ENCODE data around the gene TSNAX.
"Not testable (repeated sequence)": the region's sequence is repeated elsewhere in the genome, so short reads cannot be mapped to it uniquely, and the experiment has no call there.

TSNAX gene

DNA sequence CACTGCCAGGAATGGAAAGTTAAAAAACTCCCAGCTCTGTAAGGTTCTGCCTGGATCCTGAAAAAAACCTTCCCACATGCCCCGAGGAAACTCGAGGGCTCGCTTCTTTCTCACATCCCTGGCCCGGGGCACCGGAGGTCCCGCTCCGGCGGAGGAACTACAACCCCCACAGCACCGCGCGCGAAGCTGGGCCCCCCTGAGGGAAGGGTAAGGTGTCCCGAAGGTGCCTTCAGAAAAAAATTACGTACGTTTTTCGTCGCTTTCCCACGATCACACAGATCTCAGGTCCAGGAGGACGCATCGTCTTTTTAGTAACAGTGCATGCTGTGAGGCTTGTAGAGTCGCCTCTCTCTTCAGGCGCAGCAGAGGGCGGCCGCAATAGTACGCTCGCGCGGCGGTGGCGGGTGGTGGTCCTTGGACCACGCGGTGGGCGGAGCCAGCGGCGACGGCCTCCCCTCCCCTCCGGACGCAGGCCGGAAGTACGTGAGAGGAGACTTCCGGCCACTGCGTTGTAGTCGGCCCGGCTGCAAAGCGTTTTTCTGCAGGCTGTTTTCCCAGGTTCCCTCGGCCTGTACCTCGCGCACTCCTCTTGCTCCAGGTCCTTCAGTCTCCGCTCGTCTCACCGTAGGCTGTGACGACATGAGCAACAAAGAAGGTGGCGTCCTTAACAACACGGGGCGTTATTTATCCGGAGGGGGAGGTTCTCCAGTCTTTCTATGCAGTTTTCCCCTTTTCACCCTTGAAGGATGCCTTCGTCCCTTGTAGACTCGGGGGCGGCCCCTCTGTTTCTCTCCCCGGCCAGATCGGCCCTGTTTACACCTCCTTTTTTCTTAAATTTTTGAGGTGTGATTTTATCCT lies at the start of gene TSNAX:
TSS of gene TSNAX (plus strand) at position 498 of the 858 bp plus-strand sequence. CDS start at position 640, 142 bp downstream.
- in situ Hi-C loops (cut with MboI; ENCODE audit: low sequenced_read_pairs), result no loop called here

- in situ Hi-C loops (cut with MboI; ENCODE audit: low sequenced_read_pairs), result no loop called here
Measured at GRCh38 chr1:231478811-231479210, 49.7 kb upstream of the TSNAX start.

DNA sequence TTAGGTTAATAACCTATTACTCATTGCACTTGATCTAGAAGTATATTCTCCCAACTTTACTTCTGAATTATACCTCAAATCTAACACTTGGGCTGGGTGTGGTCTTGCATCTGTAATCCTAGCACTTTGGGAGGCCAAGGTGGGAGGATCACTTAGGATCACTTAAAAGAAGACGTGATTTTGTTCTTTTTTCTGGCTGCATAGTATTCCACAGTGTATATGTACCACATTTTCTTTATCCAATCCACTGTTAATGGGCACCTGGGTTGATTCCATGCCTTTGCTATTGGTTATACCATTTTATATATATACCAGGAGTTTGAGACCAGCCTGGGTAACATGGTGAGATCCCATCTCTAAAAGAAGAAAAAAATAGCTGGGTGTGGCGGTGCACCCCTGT lies 48.5 kb upstream of the TSNAX start:
- in situ Hi-C loops (cut with MboI; ENCODE audit: low sequenced_read_pairs), result no loop called here

GRCh38 chr1:231481289-231481688 lies 47.2 kb upstream of the TSNAX start:
- in situ Hi-C loops (cut with MboI; ENCODE audit: low sequenced_read_pairs), result no loop called here

GRCh38 chr1:231485029-231485784 lies 43.3 kb upstream of the TSNAX start:
- in situ Hi-C loops (cut with MboI; ENCODE audit: low sequenced_read_pairs), result no loop called here

- in situ Hi-C loops (cut with MboI; ENCODE audit: low sequenced_read_pairs), result no loop called here
Measured at GRCh38 chr1:231487019-231487418, 41.5 kb upstream of the TSNAX start.

DNA sequence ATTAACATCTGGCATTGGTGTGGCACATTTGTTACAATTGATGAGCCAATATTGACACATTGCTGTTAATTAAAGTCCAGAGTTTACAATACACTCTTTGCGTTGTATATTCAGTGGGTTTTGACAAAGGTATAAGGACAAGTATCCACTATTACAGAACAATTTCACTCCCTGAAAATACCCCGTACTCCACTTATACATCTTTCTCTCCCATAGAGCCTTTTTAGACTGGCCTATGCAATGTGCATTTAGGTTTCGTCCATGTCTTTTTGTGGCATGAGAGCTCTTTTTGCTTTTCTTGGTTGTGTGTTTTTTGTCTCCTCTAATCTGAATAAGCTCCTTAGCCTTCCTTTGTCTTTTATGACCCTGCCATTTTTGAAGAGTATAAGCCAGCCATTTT lies 40.6 kb upstream of the TSNAX start:
- in situ Hi-C loops (cut with MboI; ENCODE audit: low sequenced_read_pairs), result no loop called here

DNA sequence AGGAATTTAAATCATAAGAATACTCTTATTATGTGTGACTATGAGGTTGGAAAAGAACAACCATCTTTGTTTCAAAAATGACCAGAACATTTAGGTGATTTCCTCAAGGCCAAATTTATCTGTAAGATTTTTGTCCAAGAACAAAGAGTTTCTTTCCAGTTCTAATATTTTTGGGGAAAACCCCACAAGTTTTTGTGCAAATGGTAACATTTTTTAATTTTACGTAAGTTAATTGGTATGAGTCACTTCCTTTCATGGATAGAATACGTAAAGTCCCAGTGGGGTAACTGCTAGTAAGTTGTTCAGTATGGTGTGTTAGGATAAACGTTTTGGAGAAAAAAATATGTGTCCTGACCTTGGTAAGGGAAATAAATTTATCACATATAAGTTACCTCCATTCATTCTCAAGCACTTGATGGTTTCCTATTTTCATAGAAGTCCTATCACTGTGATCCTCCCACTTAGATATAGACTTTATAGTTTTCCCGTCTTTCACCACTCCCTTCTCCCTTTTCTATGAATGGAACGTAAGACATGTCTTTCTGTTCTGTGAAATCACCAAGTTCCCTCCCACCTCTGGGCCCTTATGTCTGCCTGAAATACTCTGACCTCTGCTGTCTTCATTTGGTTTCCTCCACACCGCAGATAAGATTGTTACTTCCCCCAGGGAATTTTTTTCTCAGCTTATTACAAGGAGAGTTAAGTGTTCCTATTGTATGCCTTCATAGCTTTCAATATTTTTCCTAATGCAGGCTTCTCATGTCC lies 34.9 kb upstream of the TSNAX start:
- in situ Hi-C loops (cut with MboI; ENCODE audit: low sequenced_read_pairs), result no loop called here

DNA sequence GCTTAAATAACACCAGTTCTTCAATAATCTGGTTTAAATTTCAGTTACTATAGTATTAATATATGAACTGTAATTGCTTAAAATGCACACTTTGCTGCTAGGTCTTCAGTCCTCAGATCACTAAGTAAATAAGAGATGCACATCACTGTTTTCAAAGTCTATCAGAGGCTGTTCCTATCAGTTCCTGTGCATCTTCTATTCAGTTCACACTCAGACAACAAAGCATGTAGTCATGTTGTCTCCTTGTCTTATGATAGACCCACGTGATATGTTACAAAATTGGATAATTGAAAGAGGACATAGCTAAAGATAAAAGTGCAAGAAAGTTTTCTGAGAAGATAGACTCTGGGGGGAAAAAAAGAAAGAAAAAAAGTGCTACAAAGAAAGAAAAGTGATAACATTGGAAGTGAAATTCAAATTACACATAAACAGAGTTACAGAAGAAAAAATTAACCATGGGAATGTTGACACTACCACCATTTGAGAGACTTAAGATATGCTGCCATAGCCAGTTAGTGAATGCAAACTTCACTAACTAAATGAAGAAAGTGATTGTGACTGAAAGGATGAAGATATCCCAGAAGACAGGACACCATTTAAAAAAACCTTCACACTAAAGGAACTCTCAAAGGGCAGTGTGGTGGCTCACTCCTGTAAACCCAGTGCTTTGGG lies 33.9 kb upstream of the TSNAX start:
- in situ Hi-C loops (cut with MboI; ENCODE audit: low sequenced_read_pairs), result no loop called here

DNA sequence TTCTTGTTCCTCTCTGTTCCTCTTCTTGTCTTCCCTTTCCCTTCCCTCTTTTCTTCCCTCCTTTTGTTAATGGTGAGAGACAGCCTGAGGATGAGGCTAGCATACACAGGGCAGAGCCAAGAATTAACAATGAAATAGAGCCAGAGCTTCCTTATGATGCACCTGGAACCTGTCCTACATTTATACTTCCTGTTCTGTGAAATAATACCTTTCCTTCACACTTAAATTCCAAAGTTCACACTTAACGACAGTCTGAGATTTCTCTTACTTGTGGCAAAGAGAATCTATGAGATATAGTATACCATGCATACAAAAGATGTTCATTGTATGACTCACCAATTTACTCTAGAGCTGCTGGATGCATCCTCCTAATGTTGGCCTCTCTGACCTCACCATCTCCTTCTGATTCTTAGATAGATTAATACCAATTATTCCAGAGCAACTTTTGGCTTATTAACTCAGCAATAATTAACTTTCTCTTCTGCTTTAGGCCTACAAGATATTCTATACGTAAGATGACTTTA lies 30.8 kb upstream of the TSNAX start:
- in situ Hi-C loops (cut with MboI; ENCODE audit: low sequenced_read_pairs), result no loop called here

DNA sequence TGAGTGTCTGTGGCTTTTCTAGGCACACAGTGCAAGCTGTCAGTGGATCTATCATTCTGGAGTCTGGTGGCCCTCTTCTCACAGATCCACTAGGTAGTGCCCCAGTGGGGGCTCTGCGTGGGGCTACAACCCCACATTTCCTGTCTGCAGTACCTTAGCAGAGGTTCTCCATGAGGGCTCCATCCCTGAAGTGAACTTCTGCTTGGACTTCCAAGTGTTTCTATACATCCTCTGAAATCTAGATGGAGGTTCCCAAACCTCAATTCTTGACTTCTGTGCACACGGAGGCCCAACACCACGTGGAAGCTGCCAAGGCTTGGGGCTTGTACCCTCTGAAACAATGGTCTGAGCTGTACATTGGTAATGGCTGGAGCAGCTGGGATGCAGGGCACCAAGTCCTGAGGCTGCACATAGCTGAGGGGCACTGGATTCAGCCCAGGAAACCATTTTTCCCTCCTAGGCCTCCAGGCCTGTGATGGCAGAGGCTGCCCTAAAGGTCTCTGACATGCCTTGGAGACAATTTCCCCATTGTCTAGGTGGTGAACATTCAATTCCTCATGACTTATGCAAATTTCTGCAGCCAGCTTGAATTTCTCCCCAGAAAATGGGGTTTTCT lies 29.2 kb upstream of the TSNAX start:
- in situ Hi-C loops (cut with MboI; ENCODE audit: low sequenced_read_pairs), result no loop called here

- in situ Hi-C loops (cut with MboI; ENCODE audit: low sequenced_read_pairs), result no loop called here
Measured at GRCh38 chr1:231500666-231501065, 27.8 kb upstream of the TSNAX start.

DNA sequence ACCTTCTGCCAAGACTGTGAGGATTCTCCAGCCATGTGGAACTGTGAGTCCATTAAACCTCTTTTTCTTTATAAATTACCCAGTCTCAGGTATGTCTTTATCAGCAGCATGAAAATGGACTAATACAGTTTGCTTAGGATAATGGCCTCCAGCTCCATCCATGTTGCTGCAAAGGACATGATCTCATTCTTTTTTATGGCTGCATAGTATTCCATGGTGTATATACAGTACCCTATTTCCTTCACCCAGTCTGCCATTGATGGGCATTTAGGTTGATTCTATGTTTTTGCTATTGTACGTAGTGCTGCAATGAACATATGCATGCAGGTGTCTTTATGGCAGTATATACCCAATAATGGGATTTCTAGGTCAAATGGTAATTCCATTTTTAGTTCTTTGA lies 25.3 kb upstream of the TSNAX start:
- in situ Hi-C loops (cut with MboI; ENCODE audit: low sequenced_read_pairs), result not testable (repeated sequence)

- in situ Hi-C loops (cut with MboI; ENCODE audit: low sequenced_read_pairs), result no loop called here
Measured at GRCh38 chr1:231507476-231508355, 20.8 kb upstream of the TSNAX start.

DNA sequence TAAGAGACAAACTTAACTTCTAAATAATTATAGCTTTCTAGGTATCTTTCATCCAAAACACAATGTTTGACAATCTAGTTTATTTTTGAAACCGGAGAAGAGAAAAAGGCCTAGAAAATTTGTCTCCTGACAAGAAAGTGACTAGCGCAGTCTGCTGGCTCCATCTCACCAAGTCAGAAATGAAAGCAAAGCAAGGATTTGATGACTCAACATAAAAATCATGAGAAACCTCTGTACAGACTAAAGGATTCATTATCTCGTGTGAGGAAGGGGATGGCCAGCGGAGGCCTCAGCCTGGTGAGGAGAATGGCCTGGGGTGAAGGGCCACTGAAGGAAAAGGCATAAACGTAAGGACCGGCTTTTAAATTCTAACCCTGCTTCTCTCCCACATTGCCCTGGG lies 20.0 kb upstream of the TSNAX start:
- in situ Hi-C loops (cut with MboI; ENCODE audit: low sequenced_read_pairs), result no loop called here

DNA sequence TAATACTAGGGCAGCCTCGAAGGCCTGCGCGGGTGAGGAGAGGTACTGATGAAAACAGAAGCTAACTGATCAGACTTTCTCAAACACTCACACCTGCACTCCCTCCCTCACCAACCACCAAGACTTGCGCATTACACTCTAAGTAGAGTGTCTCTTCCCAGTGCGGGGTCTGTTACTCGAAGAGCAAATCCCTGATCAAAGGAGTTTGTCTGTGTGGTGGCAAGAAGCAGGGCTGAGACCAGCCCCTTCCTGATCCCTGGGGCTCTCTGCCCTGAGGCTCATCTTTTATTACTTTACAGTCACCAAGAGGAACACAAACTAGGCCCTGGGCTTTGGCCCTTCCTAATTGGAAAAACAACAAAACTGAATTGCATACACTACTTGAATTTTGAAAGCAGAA lies 19.5 kb upstream of the TSNAX start:
- in situ Hi-C loops (cut with MboI; ENCODE audit: low sequenced_read_pairs), result no loop called here

DNA sequence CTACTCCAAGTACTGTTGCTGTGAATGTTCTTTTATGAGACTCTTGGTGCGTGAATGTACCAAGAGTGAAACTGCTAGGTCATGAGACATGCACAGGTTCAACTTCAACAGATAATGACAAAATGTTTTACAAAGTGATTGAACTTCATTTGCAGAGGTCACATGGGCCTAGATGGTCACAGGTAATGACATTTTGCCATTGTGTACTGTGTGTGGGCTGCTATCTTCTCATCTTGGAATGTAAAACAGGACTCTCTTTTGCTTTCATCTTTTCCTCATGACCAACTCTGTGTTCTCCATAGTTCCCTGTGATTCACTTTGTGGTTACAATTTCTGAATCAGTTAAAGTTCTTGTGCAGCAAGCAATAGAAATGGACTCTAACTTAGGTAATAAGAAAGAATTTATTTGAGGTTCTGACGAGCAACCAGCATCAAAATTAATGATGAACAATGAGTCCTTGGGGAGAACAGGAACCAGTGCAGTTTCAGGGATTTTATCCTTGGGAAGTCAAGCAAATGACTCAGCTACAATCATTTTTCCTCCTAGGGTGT lies 16.2 kb upstream of the TSNAX start:
- in situ Hi-C loops (cut with MboI; ENCODE audit: low sequenced_read_pairs), result no loop called here

- in situ Hi-C loops (cut with MboI; ENCODE audit: low sequenced_read_pairs), result no loop called here
Measured at GRCh38 chr1:231515748-231516147, 12.7 kb upstream of the TSNAX start.

GRCh38 chr1:231517076-231517475 lies 11.4 kb upstream of the TSNAX start:
- in situ Hi-C loops (cut with MboI; ENCODE audit: low sequenced_read_pairs), result no loop called here

All from HL-60/S4 (cell line).